IPS-20b (cell line): ENCODE data around the gene TNNT3.

Experiments
- H3K27ac ChIP-seq: one replicate; pipeline ENCODE4 v1.5.1; 2013; ENCODE audit warnings: low read length
- H3K27me3 ChIP-seq: 2 replicates; pipeline ENCODE4 v1.6.1; 2013; ENCODE audit warnings: mild to moderate bottlenecking, low read length, inconsistent platforms; ENCODE audit not compliant: insufficient read depth
- H3K36me3 ChIP-seq: 2 replicates; pipeline ENCODE4 v1.6.1; 2013; ENCODE audit warnings: low read depth, mild to moderate bottlenecking, inconsistent platforms, low read length, moderate library complexity; ENCODE audit not compliant: insufficient read depth
- H3K4me1 ChIP-seq: 2 replicates; pipeline ENCODE4 v1.6.1; 2013; ENCODE audit warnings: mild to moderate bottlenecking, control low read depth, inconsistent platforms, low read length, moderate library complexity; ENCODE audit not compliant: insufficient read depth
- H3K4me3 ChIP-seq: 2 replicates; pipeline ENCODE4 v1.5.1; 2013; ENCODE audit warnings: mild to moderate bottlenecking, low read length, inconsistent platforms
- H3K9ac ChIP-seq: 2 replicates; pipeline ENCODE4 v1.6.1; 2013; ENCODE audit warnings: low read depth, mild to moderate bottlenecking, inconsistent platforms, low read length, moderate library complexity
- H3K9me3 ChIP-seq: 2 replicates; pipeline ENCODE4 v1.6.1; 2013; ENCODE audit warnings: mild to moderate bottlenecking, low read depth, low read length, inconsistent platforms; ENCODE audit not compliant: insufficient read depth

TNNT3 gene

GRCh38 chr11:1876361-1877063 is 43.0 kb upstream of the TNNT3 start:
- Histone ChIP-seq H3K27ac (no peak overlapping the region), H3K4me1 (no peaks in the 10 kb centered on the region), H3K36me3 (no peaks in the 10 kb centered on the region), H3K9ac (no peak overlapping the region), H3K9me3 (no peaks in the 10 kb centered on the region), H3K27me3 (0 out of 2 replicates have a peak, but pooled peaks cover under 1% of the 10 kb centered on the region), H3K4me3 (no peak overlapping the region)

DNA sequence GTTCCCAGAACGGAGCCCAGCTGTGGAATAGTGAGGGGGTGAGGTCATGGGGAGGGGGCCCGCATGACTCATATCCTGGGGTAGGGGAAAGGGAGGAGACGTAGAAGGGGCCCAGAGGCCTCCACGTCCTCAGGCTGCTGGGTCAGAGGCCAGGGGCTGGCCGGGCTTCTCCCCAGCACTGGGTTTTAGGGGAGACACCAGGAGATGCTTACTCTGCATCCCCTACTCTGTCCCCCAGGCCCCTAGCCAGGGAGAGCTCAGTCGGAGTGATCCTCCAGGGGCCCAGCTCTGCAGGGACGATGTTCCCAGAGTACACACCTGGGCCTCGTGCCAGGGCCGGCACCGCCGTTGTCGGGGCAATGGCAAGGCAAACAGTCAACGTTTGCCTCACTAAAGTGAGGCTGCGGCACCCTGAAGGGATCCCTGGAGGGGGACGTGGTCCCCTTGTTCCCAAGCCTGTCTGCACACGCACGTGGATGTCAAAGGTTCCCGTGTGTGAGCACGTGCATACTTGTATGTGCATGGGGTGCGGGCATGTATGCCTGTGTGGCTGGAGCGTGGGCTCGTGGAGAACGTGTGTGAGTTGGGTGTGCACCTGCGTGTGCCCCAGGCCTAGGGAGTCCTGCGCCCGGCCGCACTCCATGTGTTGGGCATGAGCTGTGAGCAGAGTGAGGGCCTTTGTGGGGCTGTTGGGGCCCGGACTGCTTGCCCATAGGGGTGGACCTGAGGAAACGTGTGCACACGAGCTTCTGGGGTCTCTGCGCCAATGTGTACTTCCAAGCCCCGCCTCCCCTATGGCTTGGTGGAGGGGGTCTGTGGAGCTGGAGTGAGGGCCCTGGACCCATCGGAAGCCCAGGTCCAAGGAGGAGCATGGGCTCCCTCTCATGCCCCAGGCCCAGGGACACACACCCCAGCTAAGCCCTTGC is 42.0 kb upstream of the TNNT3 start:
- no peaks in the 10 kb centered on the region for H3K9me3 ChIP-seq
- H3K27me3 ChIP-seq: no peaks in the 10 kb centered on the region
- no peaks in the 10 kb centered on the region for H3K36me3 ChIP-seq
- H3K27ac ChIP-seq: no peak overlapping the region
- H3K4me1 ChIP-seq: no peaks in the 10 kb centered on the region
- H3K9ac ChIP-seq: no peak overlapping the region
- H3K4me3 ChIP-seq: no peak overlapping the region

DNA sequence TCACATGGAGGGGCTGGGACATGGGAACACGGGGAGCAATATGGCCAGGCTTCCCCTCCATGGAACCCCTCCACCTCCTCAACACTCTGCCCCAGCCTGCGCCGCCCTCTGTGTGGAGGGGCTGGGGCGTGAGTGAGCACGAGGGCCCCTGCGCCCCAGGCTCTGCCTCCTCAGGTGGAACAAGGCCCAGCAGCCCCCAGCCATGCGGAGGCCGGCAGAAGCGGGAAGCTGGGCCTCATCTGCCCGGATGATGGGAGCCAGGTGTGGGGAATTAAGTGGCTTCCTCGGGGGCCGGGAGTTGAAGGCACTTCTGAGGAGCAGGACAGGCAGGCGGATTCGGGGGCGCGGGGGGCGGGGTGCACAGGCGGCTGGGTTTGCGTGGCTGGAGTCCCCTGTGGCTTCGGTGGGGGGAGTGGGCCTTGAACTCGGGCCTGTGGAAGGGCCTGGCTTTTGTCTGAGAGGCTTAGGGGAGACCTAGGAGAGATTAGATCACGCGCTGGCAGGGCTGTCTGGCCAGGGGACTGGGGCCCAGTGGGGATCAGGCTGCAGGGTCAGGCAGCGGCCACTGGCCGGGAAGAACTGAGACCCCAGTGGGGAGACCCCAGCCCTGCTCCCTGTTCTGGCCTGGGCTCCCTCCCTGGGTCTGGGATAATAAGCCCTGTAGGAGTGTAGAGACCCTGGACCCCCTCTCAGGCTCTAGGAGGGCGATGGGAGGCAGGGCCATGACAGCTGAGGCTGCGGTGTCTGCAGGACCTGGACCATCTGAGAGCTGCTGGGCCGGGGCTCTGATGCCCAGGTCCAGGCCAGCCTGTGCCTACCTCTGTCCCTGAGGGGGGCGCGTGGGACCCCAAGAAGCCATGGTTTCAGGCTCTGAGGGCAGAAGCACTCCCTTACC is 41.1 kb upstream of the TNNT3 start:
- Histone ChIP-seq H3K9me3 (no peaks in the 10 kb centered on the region), H3K9ac (no peak overlapping the region), H3K36me3 (no peaks in the 10 kb centered on the region), H3K27ac (no peak overlapping the region), H3K27me3 (no peaks in the 10 kb centered on the region), H3K4me1 (no peaks in the 10 kb centered on the region), H3K4me3 (no peak overlapping the region)

DNA sequence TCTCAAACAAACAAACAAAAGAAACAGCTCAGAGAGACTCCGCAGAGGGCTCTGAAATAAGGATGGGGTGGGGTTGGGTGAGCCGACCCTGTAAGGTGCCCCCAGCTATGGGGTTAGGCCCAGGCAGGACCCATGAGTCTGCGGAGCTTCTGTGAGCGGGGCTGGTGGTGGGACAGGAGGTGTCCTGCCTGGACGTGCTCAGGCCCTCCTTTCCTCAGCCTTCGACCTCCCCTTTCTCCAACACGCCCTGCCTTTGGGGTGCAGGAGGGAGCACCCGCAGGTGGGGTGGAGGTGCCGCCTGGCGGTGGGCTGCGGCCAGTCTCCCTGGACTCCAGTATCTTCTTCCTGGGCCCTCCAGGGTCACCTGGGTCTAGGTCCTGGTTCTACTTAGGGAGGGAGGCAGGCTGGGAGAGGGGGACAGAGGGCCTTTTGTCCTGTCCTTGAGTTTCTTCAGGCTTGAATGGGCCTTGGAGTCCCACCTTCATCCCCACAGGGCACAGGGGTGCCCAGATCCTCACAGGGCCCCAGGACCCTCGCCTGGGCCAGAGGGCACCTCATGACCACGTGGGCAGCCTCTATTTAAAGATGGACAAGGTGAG is 40.1 kb upstream of the TNNT3 start:
- Histone ChIP-seq H3K9ac (no peak overlapping the region), H3K4me3 (no peak overlapping the region), H3K27me3 (no peaks in the 10 kb centered on the region), H3K9me3 (no peaks in the 10 kb centered on the region), H3K36me3 (no peaks in the 10 kb centered on the region), H3K27ac (no peak overlapping the region), H3K4me1 (no peaks in the 10 kb centered on the region)

DNA sequence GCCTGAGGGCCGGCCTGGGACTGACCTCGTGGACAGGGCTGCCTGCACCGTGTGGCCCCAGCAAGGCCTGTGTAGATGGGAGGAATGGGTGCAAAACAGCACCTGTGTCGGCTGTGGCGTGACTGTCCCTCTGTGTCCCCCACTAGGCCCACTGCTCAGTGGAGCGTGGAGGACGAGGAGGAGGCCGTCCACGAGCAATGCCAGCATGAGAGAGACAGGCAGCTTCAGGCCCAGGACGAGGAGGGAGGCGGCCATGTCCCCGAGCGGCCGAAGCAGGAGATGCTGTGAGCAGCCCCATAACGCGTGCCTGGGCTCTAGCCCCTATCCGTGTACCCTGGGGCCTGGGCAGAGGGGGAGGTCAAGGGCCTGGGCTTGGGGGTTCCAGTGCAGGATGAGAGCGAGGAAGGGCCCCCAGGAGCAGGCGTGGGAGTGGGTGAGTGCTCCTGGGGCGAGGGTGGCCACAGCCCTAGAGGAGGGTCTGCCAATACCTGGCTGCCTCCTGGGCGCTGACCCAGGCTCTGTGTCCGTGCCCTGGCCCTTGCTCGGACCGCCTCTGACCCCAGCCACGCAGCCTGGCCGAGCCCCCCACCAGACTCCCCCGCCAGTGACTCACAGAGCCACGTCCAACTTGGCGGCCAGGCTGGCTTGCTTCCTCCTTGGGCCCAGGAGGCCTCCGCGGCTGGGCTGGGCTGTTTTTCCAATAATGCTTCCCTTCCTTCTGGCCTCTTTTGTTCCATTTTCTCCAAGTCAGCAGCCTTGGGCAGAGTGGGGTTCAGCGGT is 39.4 kb upstream of the TNNT3 start:
- Histone ChIP-seq H3K9ac (no peak overlapping the region), H3K27ac (no peak overlapping the region), H3K4me3 (no peak overlapping the region), H3K27me3 (no peaks in the 10 kb centered on the region), H3K36me3 (no peaks in the 10 kb centered on the region), H3K9me3 (no peaks in the 10 kb centered on the region), H3K4me1 (no peaks in the 10 kb centered on the region)

- H3K9me3 ChIP-seq: no peaks in the 10 kb centered on the region
- no peak overlapping the region for H3K9ac ChIP-seq
- H3K36me3 ChIP-seq: no peaks in the 10 kb centered on the region
- H3K4me3 ChIP-seq: no peak overlapping the region
- H3K4me1 ChIP-seq: no peaks in the 10 kb centered on the region
- no peak overlapping the region for H3K27ac ChIP-seq
- H3K27me3 ChIP-seq: no peaks in the 10 kb centered on the region; the same call in 1 of the 2 replicates
These were observed 38.6 kb upstream of the TNNT3 start for GRCh38 chr11:1880746-1881441.

- Histone ChIP-seq H3K9me3 (no peaks in the 10 kb centered on the region), H3K36me3 (no peaks in the 10 kb centered on the region), H3K4me1 (no peaks in the 10 kb centered on the region), H3K27me3 (no peaks in the 10 kb centered on the region; the same call in 1 of the 2 replicates), H3K9ac (no peak overlapping the region), H3K4me3 (no peak overlapping the region), H3K27ac (no peak overlapping the region)
These were observed 37.9 kb upstream of the TNNT3 start for GRCh38 chr11:1881442-1882264.

DNA sequence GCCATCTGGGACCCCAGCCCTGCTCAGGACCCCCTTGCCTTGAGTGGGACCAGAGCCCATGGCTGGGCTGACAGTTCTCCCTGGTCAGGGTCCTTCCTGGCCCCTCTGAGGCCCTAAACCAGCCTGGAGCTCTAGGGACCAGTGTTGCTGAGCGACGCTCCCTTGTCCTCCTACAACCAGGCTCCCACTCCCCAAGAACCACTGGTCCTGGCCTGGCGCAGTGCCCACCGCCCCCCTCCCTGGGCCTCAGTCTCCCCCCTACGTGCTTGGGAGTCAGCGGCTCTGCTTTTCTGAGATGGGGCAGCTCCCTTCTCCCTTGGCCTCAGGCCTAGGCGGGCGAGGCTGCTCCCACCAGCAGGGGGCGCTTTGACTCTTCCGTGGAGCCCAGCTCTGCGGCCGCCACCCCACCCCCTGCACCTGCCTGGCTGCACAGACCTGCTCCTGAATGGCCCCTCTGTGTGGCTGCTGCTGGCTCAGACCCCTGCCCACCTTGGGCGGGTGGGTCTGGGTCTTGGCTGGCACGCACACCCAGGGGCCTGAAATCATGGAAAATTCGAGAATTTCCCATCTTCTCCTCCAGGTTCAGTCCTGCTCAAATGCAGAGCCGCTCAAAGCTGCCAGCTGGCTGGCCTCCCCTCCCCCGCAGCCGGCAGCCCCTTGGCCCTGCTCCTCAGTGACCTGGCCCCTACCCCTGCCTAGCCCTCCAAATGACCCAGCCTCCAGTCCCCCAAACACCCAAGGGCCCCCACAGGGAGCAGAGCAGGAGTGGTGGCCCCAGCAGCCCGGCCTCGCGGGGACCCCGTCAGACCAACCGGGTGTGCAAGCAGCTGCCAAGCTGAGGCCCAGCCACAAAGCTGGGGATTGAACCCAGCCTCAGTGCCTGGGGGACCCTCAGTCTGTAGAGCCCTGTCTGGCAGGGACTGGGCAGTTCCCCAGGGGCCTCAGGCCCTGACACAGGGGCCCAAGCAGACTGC is 37.0 kb upstream of the TNNT3 start:
- no peaks in the 10 kb centered on the region for H3K9me3 ChIP-seq
- H3K36me3 ChIP-seq: no peaks in the 10 kb centered on the region
- no peak overlapping the region for H3K9ac ChIP-seq
- no peaks in the 10 kb centered on the region; the same call in 1 of the 2 replicates for H3K27me3 ChIP-seq
- no peak overlapping the region for H3K4me3 ChIP-seq
- no peaks in the 10 kb centered on the region for H3K4me1 ChIP-seq
- H3K27ac ChIP-seq: no peak overlapping the region
